PC-9 (cell line): ENCODE data around the gene ARPC4. TPM values are rescaled to one million over a fixed set of nuclear protein-coding genes. Genes with fewer than 3 reads are reported as not detected.

Source experiments
- BruUV-seq: library from RNA; stranded (reverse); fragments of 400-500 nt; replicated peaks from 2 replicates; lab custom pipeline; 2021; lab: Mats Ljungman, UMichigan
- CTCF ChIA-PET: fragments of 300-600 bp; sonication (Branson Sonifier 250); formaldehyde crosslinking; loops from one replicate; lab custom pipeline; 2022; ENCODE audit warnings: antibody characterized with exemption; lab: Charles Lee
- POLR2A ChIA-PET: fragments of 300-600 bp; sonication (Branson Sonifier 250); formaldehyde crosslinking; loops from one replicate; lab custom pipeline; 2022; ENCODE audit warnings: antibody characterized with exemption; ENCODE audit not compliant: unreplicated experiment; lab: Charles Lee
- DNase-seq, 2 experiments: peaks; one replicate each; pipeline versions ENCODE4 v3.0.0 to v3.0.0-alpha.2; 2015 to 2022; ENCODE audit warnings: mixed read lengths in 1 of 2
- H2AFZ ChIP-seq: fragments of 200-600 bp; sonication (generic); 2 replicates; pipeline ENCODE4 v1.8.1; 2017; ENCODE audit warnings: antibody characterized with exemption
- H3F3A ChIP-seq: fragments of 200-600 bp; sonication (generic); 2 replicates; pipeline ENCODE4 v1.8.1; 2017; ENCODE audit warnings: antibody characterized with exemption, mild to moderate bottlenecking, low read depth; ENCODE audit not compliant: insufficient read depth
- H3K27ac ChIP-seq: fragments of 200-600 bp; sonication (generic); 2 replicates; pipeline ENCODE4 v1.6.1; 2016; ENCODE audit warnings: mixed run types
- H3K27me3 ChIP-seq: fragments of 200-600 bp; sonication (generic); 2 replicates; pipeline ENCODE4 v1.6.1; 2016; ENCODE audit warnings: low read depth, mixed run types; ENCODE audit not compliant: insufficient read depth
- H3K36me3 ChIP-seq: fragments of 200-600 bp; sonication (generic); 2 replicates; pipeline ENCODE4 v1.6.1; 2016; ENCODE audit warnings: low read depth, mixed run types
- H3K4me1 ChIP-seq: fragments of 200-600 bp; sonication (generic); replicated peaks from 2 replicates; pipeline ENCODE4 v1.6.1; 2016; ENCODE audit warnings: mixed run types; ENCODE audit not compliant: insufficient read depth
- H3K4me2 ChIP-seq: fragments of 200-600 bp; sonication (generic); 2 replicates; pipeline ENCODE4 v1.6.1; 2017; ENCODE audit warnings: mixed run types
- H3K4me3 ChIP-seq: fragments of 200-600 bp; sonication (generic); 2 replicates; pipeline ENCODE4 v1.6.1; 2016; ENCODE audit warnings: mixed run types
- H3K79me2 ChIP-seq: fragments of 200-600 bp; sonication (generic); 2 replicates; pipeline ENCODE4 v1.6.1; 2017; ENCODE audit warnings: low read depth, mixed run types
- H3K9me2 ChIP-seq: fragments of 200-600 bp; sonication (generic); 2 replicates; pipeline ENCODE4 v1.8.1; 2017; ENCODE audit warnings: mild to moderate bottlenecking; ENCODE audit not compliant: insufficient read depth
- H3K9me3 ChIP-seq: fragments of 200-600 bp; sonication (generic); 2 replicates; pipeline ENCODE4 v1.8.1; 2016; ENCODE audit warnings: low read depth; ENCODE audit not compliant: insufficient read depth
- H4K20me1 ChIP-seq: fragments of 200-600 bp; sonication (generic); 2 replicates; pipeline ENCODE4 v1.8.1; 2017; ENCODE audit not compliant: insufficient read depth
- EZH2 ChIP-seq: fragments of 200-600 bp; sonication (generic); IDR thresholded peaks from 2 replicates; pipeline ENCODE4 v1.8.0; 2017; ENCODE audit warnings: antibody characterized with exemption, low read depth
- intact Hi-C: fragments of 100-400 bp; cut with micrococcal nuclease; formaldehyde crosslinking; loops from one replicate; pipeline ENCODE4 v1.10.0; 2022; ENCODE audit not compliant: unreplicated experiment
- total RNA-seq: library from RNA; stranded (reverse); gene quantifications from 2 replicates; pipeline ENCODE4 v1.2.3, GENCODE V29; 2021
- TF ChIP-seq, protein P1 (sequence below): fragments of 200-600 bp; sonication (generic); conservative IDR thresholded peaks from 2 replicates; pipeline ENCODE4 v1.6.1; 2017; ENCODE audit warnings: mixed run types, antibody characterized with exemption, mild to moderate bottlenecking, moderate library complexity

Gene ARPC4
- total RNA-seq, 1 experiment from 2014 or later = 127 TPM

DNA sequence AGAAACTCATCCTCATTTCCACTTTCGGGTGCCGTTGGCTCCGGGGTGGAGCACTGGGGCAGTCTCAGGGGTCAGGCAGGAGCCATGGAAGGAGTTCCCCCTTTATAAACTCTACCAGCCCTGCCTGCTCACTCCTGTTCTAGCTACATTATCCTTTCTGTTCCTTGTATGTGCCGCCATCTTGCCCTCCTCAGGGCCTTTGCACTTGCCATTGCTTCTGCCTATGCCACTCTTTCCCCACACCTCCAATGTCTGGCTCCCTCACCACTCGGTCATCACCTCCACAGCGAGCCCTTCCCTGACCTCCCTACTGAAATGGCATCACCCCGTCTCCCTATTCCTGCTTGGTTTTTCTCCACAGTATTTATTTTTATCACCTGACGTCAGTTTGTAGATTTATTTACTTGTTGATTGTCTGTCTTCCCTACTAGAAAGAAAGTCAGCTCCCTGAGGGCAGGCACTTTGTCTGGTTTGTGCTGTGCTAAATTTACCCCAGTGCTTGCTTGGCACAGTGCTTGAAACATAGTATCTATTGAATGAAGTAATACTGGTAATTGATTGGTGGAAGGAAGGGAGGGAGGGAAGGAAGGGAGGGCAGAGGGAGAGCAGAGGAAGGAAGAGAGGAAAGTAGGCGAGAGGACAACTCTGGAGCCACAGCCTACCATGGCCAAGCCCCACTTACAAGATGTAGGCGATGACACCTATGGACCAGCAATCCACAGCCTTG is 31.9 kb upstream of the ARPC4 start:
- no peaks in the 10 kb centered on the region for H3K27me3 ChIP-seq
- no peak overlapping the region for H3K4me2 ChIP-seq
- no peaks in the 10 kb centered on the region for H3K36me3 ChIP-seq
- H4K20me1 ChIP-seq = no peaks in the 10 kb centered on the region
- CTCF ChIA-PET = interaction anchor here (0.6 kb wide), 1 partner anchor 9 kb away, joined by 3 read pairs; the partner anchor contains the start of gene CAMK1
- no peak overlapping the region for H2AFZ ChIP-seq
- no peaks in the 10 kb centered on the region for H3F3A ChIP-seq
- no peaks in the 10 kb centered on the region for H3K9me3 ChIP-seq
- H3K27ac ChIP-seq = no peak overlapping the region
- intact Hi-C loops = no loop called here
- POLR2A ChIA-PET = interaction anchor here (0.6 kb wide), 1 partner anchor 313 kb away, joined by 4 read pairs; no protein-coding TSS in a partner anchor
- H3K79me2 ChIP-seq = no peaks in the 10 kb centered on the region
- TF ChIP-seq, protein P1, sequence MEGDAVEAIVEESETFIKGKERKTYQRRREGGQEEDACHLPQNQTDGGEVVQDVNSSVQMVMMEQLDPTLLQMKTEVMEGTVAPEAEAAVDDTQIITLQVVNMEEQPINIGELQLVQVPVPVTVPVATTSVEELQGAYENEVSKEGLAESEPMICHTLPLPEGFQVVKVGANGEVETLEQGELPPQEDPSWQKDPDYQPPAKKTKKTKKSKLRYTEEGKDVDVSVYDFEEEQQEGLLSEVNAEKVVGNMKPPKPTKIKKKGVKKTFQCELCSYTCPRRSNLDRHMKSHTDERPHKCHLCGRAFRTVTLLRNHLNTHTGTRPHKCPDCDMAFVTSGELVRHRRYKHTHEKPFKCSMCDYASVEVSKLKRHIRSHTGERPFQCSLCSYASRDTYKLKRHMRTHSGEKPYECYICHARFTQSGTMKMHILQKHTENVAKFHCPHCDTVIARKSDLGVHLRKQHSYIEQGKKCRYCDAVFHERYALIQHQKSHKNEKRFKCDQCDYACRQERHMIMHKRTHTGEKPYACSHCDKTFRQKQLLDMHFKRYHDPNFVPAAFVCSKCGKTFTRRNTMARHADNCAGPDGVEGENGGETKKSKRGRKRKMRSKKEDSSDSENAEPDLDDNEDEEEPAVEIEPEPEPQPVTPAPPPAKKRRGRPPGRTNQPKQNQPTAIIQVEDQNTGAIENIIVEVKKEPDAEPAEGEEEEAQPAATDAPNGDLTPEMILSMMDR = no peak
- no peak for TF ChIP-seq EZH2
- no peaks in the 10 kb centered on the region for H3K9me2 ChIP-seq
- DNase-seq = no peak
- H3K4me1 ChIP-seq = no peaks in the 10 kb centered on the region
- BruUV-seq = no TSS peak
- H3K4me3 ChIP-seq = no peak overlapping the region

DNA sequence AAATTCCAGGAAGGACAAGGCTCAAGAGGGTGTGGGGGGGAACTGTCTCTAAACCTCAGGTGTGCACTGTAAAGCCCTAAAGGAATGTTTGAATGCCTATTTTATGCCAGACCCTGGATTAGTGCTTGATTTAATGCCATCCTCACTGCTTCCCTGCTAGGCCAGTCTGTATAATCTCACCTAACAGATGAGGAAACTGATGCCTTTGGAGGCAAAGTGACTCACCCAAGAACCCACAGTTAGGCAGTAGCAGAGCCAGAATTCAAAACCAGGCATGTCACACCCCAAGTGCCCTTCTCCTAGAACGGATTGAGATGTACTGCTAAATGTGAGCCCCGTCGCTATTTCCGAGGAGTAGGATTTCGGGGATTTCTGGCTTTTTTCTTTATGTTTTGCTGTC is 31.0 kb upstream of the ARPC4 start:
- no peaks in the 10 kb centered on the region for H3K4me1 ChIP-seq
- H3K27ac ChIP-seq = no peak overlapping the region
- H3K27me3 ChIP-seq = no peaks in the 10 kb centered on the region
- POLR2A ChIA-PET = interaction anchor here (0.7 kb wide), 1 partner anchor 249 kb away, joined by 3 read pairs; no protein-coding TSS in a partner anchor
- no peaks in the 10 kb centered on the region for H3K36me3 ChIP-seq
- CTCF ChIA-PET = interaction anchor here (0.6 kb wide), 1 partner anchor 8 kb away, joined by 3 read pairs; the partner anchor contains the start of gene CAMK1
- no peak for DNase-seq
- no peaks in the 10 kb centered on the region for H3K79me2 ChIP-seq
- no peaks in the 10 kb centered on the region for H3F3A ChIP-seq
- H3K9me2 ChIP-seq = no peaks in the 10 kb centered on the region
- BruUV-seq = no TSS peak
- intact Hi-C loops = no loop called here
- no peak for TF ChIP-seq EZH2
- TF ChIP-seq, protein P1 = no peak
- H3K4me3 ChIP-seq = no peak overlapping the region
- H4K20me1 ChIP-seq = no peaks in the 10 kb centered on the region
- H2AFZ ChIP-seq = no peak overlapping the region
- H3K9me3 ChIP-seq = no peaks in the 10 kb centered on the region
- no peak overlapping the region for H3K4me2 ChIP-seq

DNA sequence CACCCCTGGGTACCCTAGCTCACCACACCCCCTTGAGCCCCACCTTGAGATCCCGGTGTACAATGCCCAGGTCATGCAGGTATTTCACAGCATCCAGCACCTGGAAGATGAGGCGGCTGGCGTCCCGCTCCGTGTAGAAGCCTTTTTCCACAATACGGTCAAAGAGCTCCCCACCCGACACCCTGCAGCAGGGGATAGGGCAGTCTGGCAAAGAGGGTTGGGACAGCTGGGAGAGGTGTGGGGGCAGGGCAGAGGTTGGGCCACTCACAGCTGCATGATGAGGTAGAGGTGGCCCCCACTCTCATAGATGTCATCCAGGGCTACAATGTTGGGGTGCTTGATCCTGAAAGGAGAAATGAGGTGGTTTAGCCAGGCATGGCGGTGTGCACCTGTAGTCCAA is 30.0 kb upstream of the ARPC4 start:
- no peak for DNase-seq
- H3F3A ChIP-seq = no peaks in the 10 kb centered on the region
- CTCF ChIA-PET = no interaction called here
- no peak overlapping the region for H3K4me3 ChIP-seq
- TF ChIP-seq, protein P1 = no peak
- no peak for TF ChIP-seq EZH2
- no peak overlapping the region for H2AFZ ChIP-seq
- no peaks in the 10 kb centered on the region for H4K20me1 ChIP-seq
- H3K9me2 ChIP-seq = no peaks in the 10 kb centered on the region
- POLR2A ChIA-PET = interaction anchor here (0.5 kb wide), 1 partner anchor 567 kb away, joined by 3 read pairs; no protein-coding TSS in a partner anchor
- H3K79me2 ChIP-seq = no peaks in the 10 kb centered on the region
- no peaks in the 10 kb centered on the region for H3K4me1 ChIP-seq
- no peaks in the 10 kb centered on the region for H3K9me3 ChIP-seq
- no TSS peak for BruUV-seq
- intact Hi-C loops = no loop called here
- no peaks in the 10 kb centered on the region for H3K27me3 ChIP-seq
- H3K36me3 ChIP-seq = no peaks in the 10 kb centered on the region
- no peak overlapping the region for H3K4me2 ChIP-seq
- no peak overlapping the region for H3K27ac ChIP-seq
